Vagina (tissue), 2 donors: ENCODE measurements around the gene SOX9.

Experiments
- POLR2AphosphoS5 ChIP-seq, 2 donors: sonication (generic); formaldehyde crosslinking; IDR thresholded peaks; one replicate each; pipeline ENCODE4 v1.9.0; 2017; ENCODE audit warnings: antibody characterized with exemption in 2 of 2, mild to moderate bottlenecking in 2 of 2, low read depth in 1 of 2; ENCODE audit not compliant: insufficient read depth in 1 of 2
- TF ChIP-seq, protein P1 (sequence below), 3 experiments: fragments of 450-650 bp in 2 of 3; fragments of 200-600 bp in 1 of 3; sonication (generic) in 1 of 3; IDR thresholded peaks; one replicate each; pipeline ENCODE4 v1.5.1; 2017 to 2019; ENCODE audit warnings: antibody characterized with exemption in 3 of 3, mild to moderate bottlenecking in 2 of 3, moderate library complexity in 2 of 3

DNA sequence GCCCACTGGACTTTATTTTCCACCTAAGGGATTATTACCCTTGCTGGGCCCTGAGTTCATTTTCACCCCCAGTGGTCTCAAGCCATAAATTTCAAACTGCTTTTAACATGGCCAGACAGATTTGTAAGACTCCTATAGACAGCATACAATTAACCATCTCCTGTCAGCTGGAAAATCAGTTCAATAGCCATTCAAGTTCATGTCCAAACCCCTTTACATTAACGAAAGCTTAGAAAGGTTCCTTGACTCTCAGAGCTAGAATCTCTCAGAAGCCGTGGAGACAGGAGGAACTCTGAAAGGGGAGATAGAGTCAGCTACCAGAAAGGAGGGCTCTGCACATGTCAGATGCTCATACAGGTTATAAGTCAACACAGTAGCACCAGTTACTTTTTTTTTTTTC is 23.3 kb downstream of the SOX9 start:
- TF ChIP-seq, protein P1, sequence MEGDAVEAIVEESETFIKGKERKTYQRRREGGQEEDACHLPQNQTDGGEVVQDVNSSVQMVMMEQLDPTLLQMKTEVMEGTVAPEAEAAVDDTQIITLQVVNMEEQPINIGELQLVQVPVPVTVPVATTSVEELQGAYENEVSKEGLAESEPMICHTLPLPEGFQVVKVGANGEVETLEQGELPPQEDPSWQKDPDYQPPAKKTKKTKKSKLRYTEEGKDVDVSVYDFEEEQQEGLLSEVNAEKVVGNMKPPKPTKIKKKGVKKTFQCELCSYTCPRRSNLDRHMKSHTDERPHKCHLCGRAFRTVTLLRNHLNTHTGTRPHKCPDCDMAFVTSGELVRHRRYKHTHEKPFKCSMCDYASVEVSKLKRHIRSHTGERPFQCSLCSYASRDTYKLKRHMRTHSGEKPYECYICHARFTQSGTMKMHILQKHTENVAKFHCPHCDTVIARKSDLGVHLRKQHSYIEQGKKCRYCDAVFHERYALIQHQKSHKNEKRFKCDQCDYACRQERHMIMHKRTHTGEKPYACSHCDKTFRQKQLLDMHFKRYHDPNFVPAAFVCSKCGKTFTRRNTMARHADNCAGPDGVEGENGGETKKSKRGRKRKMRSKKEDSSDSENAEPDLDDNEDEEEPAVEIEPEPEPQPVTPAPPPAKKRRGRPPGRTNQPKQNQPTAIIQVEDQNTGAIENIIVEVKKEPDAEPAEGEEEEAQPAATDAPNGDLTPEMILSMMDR (IDR thresholded peaks at IDR 0.05): no peak
- TF ChIP-seq POLR2AphosphoS5 (IDR thresholded peaks at IDR 0.05; ENCODE audit: insufficient read depth in 1 of 2, low read depth in 1 of 2): no peak
